Measurements from ENCODE around the gene TRAK2. TPM values are rescaled to one million over a fixed set of nuclear protein-coding genes. Genes with fewer than 3 reads are reported as not detected.
A peak's percentile ranks its signal among the peaks of the same experiment; 100 is the strongest.
"Not testable (repeated sequence)": the region's sequence is repeated elsewhere in the genome, so short reads cannot be mapped to it uniquely, and the experiment has no call there.

Gene TRAK2
- total RNA-seq = 66.5 TPM
- long read RNA-seq, full-length matches to known transcripts = 30 of 55 reads
- long read RNA-seq, partial matches to known transcripts = 11 of 55 reads
- long read RNA-seq, other reads (novel, unspliced or antisense) = 14 of 55 reads

GRCh38 chr2:201451292-201452057 is at the start of gene TRAK2, which contains the start of gene STRADB:
TRAK2 (minus strand) TSS chr2:201451458; CDS start chr2:201420507, 30,951 bp downstream.
STRADB (plus strand) TSS chr2:201451740; CDS start chr2:201454841, 3,101 bp downstream.
- no peaks in the 10 kb centered on the region for H3K27me3 ChIP-seq (ENCODE audit: low read depth)
- intact Hi-C loops (cut with DNase I) = no loop called here

GRCh38 chr2:201500534-201500933 is 49.3 kb upstream of the TRAK2 start:
- TF ChIP-seq CTCF (IDR thresholded peaks at IDR 0.05) = no peak
- Histone ChIP-seq H3K4me3 (no peak overlapping the region), H3K27ac (no peak overlapping the region), H3K27me3 (ENCODE audit: low read depth) (no peaks in the 10 kb centered on the region), H3K4me1 (no peaks in the 10 kb centered on the region), H3K9me3 (peaks cover 18% of the 10 kb centered on the region), H3K36me3 (no peaks in the 10 kb centered on the region)
- intact Hi-C loops (cut with DNase I) = no loop called here
- DNase-seq (no peak), ATAC-seq (no peak)

More at GRCh38 chr2:201451292-201452057, at the start of gene TRAK2, which contains the start of gene STRADB:
- peak; percentile 99 for ATAC-seq
- H3K36me3 ChIP-seq = no peaks in the 10 kb centered on the region
- DNase-seq = peak; percentile 96
- peak within 1 kb of the TSS; percentile 86 for H3K4me3 ChIP-seq
- TF ChIP-seq CTCF (IDR thresholded peaks at IDR 0.05) = peak; percentile 33
- no peaks in the 10 kb centered on the region for H3K9me3 ChIP-seq
- H3K27ac ChIP-seq = peak within 1 kb of the TSS; percentile 87
- H3K4me1 ChIP-seq = peaks cover 45% of the 10 kb centered on the region

GRCh38 chr2:201496785-201497184 is 45.5 kb upstream of the TRAK2 start:
- peaks cover 1% of the 10 kb centered on the region for H3K9me3 ChIP-seq
- no peak overlapping the region for H3K4me3 ChIP-seq
- TF ChIP-seq CTCF (IDR thresholded peaks at IDR 0.05) = no peak
- ATAC-seq (no peak), DNase-seq (no peak)
- no peaks in the 10 kb centered on the region for H3K36me3 ChIP-seq
- intact Hi-C loops (cut with DNase I) = no loop called here
- no peaks in the 10 kb centered on the region for H3K27me3 ChIP-seq (ENCODE audit: low read depth)
- H3K4me1 ChIP-seq = no peaks in the 10 kb centered on the region
- H3K27ac ChIP-seq = no peak overlapping the region

- Histone ChIP-seq H3K4me3 (no peak overlapping the region), H3K27me3 (ENCODE audit: low read depth) (peaks cover 5% of the 10 kb centered on the region), H3K9me3 (no peaks in the 10 kb centered on the region), H3K27ac (no peak overlapping the region), H3K4me1 (no peaks in the 10 kb centered on the region), H3K36me3 (no peaks in the 10 kb centered on the region)
- ATAC-seq = no peak
- intact Hi-C loops (cut with DNase I) = no loop called here
- DNase-seq = no peak
- TF ChIP-seq CTCF (IDR thresholded peaks at IDR 0.05) = no peak
These were observed 39.0 kb upstream of the TRAK2 start for GRCh38 chr2:201490291-201490690.

GRCh38 chr2:201484805-201485204 is 33.5 kb upstream of the TRAK2 start:
- Histone ChIP-seq H3K36me3 (peaks cover 14% of the 10 kb centered on the region), H3K27me3 (ENCODE audit: low read depth) (peaks cover 5% of the 10 kb centered on the region), H3K4me1 (no peaks in the 10 kb centered on the region), H3K27ac (no peak overlapping the region), H3K9me3 (no peaks in the 10 kb centered on the region), H3K4me3 (no peak overlapping the region)
- intact Hi-C loops (cut with DNase I) = no loop called here
- no peak for TF ChIP-seq CTCF (IDR thresholded peaks at IDR 0.05)
- DNase-seq (no peak), ATAC-seq (no peak)

- H3K4me3 ChIP-seq; ATAC-seq; H3K27ac ChIP-seq; H3K27me3 ChIP-seq (ENCODE audit: low read depth); H3K9me3 ChIP-seq; H3K4me1 ChIP-seq; DNase-seq; intact Hi-C loops (cut with DNase I): not testable (repeated sequence)
- H3K36me3 ChIP-seq = peaks cover 21% of the 10 kb centered on the region
These were observed 32.5 kb upstream of the TRAK2 start for GRCh38 chr2:201483758-201484157.
